Astrocyte of the hippocampus (primary cell): Measurements from ENCODE around the gene NPFF.

ENCODE experiments used
- DNase-seq: peaks from one replicate; pipeline ENCODE4 v3.0.0; 2011; ENCODE audit warnings: low read depth, low spot score

The NPFF gene

GRCh38 chr12:53476769-53477209 is 30.5 kb downstream of the NPFF start:
- DNase-seq, result peak; percentile 39

- no peak for DNase-seq
Observed at GRCh38 chr12:53474819-53475218, 32.5 kb downstream of the NPFF start.

GRCh38 chr12:53474077-53474476 is 33.2 kb downstream of the NPFF start:
- no peak for DNase-seq

- no peak for DNase-seq
Observed at GRCh38 chr12:53472056-53472582, 35.2 kb downstream of the NPFF start.

- DNase-seq, result no peak
Observed at GRCh38 chr12:53468282-53468681, 39.0 kb downstream of the NPFF start.

- no peak for DNase-seq
Observed at GRCh38 chr12:53467880-53468279, 39.4 kb downstream of the NPFF start.

GRCh38 chr12:53467082-53467481 is 40.2 kb downstream of the NPFF start:
- no peak for DNase-seq

GRCh38 chr12:53466640-53467039 is 40.6 kb downstream of the NPFF start:
- no peak for DNase-seq

GRCh38 chr12:53465679-53466078 is 41.6 kb downstream of the NPFF start:
- no peak for DNase-seq

GRCh38 chr12:53464685-53465418 is 42.4 kb downstream of the NPFF start:
- DNase-seq, result no peak

- DNase-seq, result no peak
Observed at GRCh38 chr12:53463802-53464560, 43.3 kb downstream of the NPFF start.

- no peak for DNase-seq
Observed at GRCh38 chr12:53462935-53463334, 44.3 kb downstream of the NPFF start.

GRCh38 chr12:53461591-53461990 is 45.7 kb downstream of the NPFF start:
- DNase-seq, result no peak

- DNase-seq, result no peak
Observed at GRCh38 chr12:53461059-53461458, 46.2 kb downstream of the NPFF start.

- DNase-seq, result no peak
Observed at GRCh38 chr12:53459097-53459496, 48.2 kb downstream of the NPFF start.
